GM21825 (cell line): ENCODE measurements around the gene ZIC5.

Experiments used
- ATAC-seq: cut with Tn5 transposase; IDR thresholded peaks from one replicate; pipeline ENCODE4 v1.9.1; 2021; ENCODE audit warnings: mild to moderate bottlenecking, moderate library complexity; ENCODE audit not compliant: unreplicated experiment

ZIC5 gene

DNA sequence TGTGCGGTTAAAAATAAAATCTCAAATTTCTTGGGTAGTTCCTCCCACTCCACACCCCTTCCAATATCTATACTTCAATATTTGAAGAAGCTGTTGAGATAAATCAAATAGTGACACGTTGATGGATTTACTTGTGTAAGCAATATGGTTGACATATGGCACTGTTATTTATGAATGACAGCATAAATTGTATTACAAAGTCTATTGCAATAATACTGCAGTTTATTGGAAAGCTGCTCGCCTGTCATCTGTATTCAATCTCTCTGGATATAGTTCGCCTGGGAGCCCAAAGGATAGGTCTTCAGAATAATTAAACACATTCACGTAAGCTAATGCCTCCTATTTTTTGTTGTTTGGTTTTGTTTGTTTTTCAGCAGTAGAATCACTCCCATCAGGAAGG, 5.0 kb upstream of the ZIC5 start:
- no peak for ATAC-seq

DNA sequence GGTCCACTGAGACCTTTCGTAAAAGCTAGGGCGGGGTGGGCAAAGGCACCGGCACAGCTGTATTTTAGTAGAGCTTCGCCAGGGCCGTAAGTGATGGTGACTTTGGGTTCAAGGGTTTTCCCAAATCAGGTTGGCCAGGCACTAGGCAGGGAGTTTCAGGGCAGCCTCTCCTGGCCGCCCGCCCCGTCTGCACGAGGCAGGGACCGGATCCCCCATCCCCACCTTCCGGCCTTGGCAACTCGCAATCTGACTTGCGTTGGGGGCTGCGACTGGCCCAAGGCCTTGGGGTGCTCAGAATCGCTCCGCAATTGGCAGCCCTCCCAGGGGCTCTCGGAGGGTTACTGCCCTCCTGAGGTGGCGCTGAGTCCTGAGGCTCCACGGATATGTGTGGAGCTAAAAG, 4.1 kb upstream of the ZIC5 start:
- ATAC-seq: no peak

- no peak for ATAC-seq
Measured at GRCh38 chr13:99974939-99975561, 3.5 kb upstream of the ZIC5 start.

- ATAC-seq: no peak
Measured at GRCh38 chr13:99974296-99974938, 2.9 kb upstream of the ZIC5 start.

DNA sequence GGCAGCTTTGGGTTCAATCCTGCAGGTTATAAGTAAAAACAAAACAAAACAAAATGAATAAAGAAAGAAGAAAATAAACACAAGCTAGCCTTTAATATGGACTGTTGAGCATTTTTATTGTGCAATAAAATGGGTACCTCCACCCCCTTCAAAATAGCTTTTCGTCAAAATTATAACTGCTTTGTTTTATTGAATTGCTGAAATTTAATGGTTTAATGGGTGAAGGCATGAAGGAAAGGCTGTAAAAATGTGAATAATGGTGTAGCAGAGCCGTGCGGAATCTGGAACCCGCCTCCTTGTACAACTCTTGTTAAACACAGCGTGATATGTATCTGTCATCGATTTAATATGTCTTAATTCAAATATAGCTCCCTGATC, 2.2 kb upstream of the ZIC5 start:
- ATAC-seq: no peak

DNA sequence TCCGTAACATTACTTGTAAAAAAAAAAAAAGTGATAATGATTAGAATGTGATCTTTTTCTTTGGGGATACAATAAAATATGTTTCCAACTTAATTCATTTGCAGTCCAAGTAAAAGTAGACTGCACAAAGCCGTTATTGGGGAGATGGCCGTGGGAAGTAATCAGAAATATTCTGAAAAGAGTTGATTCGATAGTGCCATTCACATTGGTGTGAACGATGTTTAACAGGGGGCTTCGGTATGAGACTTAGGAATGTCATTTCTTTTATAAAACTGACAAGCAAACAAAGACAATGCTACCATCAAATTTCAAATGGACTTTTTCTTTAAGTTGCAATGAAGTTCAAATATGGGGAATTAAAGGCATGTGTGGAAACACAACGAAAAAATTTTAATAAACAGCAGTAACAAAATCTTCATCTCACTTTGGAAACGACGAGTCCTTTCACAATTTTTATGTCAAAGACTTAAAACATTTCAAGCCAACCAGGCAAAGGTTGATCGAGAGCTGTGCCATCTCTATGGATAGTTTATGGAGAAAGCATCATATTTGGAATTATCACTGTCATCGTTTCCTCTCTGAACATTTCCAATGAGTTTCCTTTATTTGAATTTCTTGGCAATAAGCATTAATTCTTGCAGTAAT, 1.7 kb upstream of the ZIC5 start:
- no peak for ATAC-seq

GRCh38 chr13:99972190-99972731, 694 bp upstream of the ZIC5 start:
- no peak for ATAC-seq

- ATAC-seq: no peak
Measured at GRCh38 chr13:99970651-99971575, 654 bp downstream of the ZIC5 start.

DNA sequence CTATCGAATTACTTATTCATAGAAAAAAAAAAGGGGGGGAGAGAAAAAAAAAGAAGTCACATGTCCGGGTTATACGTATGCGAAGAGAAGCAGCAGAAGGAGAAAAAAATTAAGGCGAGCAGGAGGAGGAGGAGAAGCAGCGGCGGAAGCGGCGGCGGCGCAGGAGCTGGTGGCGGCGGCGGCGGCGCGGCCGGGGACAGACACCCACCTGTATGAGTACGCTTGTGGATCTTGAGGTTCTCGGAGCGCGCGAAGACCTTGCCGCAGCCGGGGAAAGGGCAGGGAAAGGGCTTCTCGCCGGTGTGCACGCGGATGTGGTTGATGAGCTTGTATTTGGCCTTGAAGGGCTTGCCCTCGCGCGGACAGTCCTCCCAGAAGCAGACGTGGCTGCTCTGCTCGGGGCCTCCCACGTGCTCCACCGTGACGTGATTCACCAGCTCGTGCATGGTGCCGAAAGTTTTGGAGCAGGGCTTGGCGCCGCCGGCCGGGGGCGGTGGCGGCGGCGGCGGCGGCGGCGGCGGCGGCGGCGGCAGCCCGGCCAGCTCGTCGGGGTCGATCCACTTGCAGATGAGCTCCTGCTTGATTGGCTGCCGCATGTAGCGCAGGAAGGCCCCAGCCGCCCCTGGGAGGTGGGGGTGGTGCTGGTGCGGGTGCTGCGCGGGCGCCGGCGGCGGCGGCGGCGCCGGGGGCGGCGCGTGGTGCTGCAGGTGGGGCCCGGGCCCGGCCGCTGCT, 1.5 kb downstream of the ZIC5 start:
- ATAC-seq: no peak

DNA sequence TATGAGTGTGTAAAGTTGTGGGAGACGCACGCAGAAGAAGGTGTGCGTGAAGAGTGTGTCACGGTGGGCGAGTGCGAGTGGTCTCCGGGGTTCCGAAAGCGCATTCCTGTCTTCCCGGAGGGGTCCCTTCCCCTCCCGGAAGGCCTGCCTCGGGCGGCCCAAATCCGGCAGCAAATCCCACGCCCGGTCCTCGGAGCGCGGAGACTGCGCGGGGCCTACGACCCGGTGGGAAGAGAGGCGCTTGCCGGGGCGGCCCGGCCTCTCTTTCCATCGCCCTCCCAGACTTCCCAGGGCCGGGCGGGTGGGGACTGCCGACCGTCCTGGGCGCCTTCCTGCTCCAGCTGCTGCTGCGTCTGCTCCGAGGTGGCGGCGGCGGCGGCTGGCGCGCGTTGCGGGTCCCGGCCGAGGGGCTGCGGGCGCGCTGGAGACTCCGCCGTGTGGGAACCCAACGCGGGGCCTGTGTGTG, 2.1 kb downstream of the ZIC5 start:
- no peak for ATAC-seq

- no peak for ATAC-seq
Measured at GRCh38 chr13:99968521-99969452, 2.8 kb downstream of the ZIC5 start.

- no peak for ATAC-seq
Measured at GRCh38 chr13:99967869-99968520, 3.6 kb downstream of the ZIC5 start.

DNA sequence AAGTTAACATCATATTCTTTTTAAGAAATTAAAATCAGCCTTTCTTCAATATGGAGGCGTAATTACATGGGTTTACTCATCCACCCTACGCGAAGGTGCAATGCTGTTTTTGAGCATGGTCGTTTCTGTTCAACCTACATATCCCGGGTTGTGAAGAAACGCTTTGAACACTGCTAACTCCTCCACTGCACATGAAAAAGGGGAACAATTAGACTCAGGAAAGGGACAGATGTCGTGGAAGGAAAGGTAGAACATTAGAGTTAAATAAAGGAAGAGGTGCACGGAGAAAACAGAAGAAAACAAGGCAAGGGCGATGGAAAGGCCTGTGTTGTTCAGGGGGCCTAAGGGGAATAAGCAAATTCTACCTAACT, 4.1 kb downstream of the ZIC5 start:
- no peak for ATAC-seq

DNA sequence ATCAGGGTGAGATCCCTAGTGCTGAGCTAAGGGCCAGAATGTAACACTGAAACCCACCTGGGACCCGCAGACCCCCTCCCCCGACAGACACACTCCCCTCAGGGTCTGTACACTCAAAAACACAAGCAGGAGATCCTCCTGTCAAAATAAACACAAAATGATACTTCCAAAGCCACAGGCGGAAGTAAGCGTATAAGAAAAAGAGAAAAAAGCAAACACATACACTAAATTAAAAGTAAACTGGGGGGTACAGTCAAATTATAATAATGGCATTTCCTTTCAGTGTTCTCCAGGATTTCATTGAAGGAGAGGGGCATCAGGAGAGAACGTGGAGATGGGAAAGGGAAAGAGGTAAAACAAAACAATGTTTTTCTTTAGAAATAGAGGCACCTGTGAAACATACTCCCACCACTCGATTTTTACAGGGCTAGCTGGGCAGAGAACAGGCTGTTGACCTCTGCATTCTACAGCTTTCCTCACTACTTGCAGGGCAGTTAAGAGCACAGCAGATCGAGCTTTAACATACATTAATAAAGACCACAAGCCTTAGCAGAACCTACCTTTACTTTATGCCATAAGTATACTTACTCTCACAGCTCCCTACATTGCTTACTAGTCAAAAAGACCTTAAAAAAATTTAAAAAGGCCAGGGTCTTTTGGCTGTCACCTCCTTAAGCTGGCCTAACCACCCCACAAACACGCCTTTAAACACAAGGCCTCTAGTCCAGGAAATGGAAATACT, 5.3 kb downstream of the ZIC5 start:
- ATAC-seq: no peak

DNA sequence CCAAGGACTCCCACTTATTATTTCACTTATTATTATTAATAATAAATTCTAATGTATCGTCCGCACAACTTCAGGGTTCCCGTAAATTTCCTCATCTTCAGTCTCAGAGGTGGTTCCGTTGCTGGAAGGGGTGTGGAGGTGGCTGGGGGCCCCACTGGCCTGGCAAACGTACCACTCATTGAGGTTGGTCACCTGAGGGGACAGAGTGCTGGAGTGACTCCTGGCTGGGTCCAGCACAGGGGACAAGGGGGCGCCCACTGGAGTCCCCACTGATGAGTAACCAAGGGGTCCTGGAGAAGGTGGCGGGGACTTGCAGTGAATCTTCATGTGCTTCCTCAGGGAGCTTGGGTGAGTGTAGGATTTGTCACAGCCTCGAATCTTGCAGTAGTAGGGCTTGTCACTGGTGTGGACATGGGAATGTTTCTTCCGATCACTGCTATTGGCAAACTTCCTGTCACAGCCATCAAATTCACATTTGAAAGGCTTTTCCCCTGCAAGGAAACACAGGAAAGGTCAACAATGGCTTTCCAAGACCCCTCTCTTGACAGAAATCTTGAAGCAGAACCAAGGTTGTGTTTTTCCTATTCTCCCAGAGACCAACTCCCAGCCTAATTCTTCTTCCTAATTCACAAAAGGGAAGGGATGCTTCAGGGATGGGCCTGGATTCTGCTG, 6.1 kb downstream of the ZIC5 start:
- ATAC-seq: no peak

DNA sequence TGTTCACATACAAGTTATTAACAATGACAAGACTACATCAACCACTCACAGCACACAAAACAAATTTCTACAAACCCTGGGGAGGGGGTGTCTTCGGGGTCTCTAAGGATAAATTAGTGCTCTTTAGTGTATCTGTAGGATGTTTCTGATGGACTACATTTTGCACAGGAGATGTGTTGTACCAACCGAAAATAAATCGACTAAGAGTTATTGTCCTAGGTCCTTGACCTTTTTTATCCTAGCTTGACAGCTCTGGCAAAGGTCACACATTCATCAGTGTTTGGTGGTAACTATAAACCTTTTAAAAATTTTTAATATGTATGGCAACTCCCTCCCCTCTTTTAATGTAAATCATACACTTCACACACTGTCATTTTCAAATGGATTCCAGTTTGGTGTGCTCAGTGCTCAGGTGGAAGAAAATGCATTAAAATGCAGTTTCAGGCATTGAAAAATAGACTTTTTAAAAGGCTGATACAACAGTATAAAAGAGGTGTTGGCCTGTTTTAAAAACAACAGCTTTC, 7.7 kb downstream of the ZIC5 start:
- no peak for ATAC-seq

GRCh38 chr13:99962242-99962641, 9.3 kb downstream of the ZIC5 start:
- no peak for ATAC-seq
